ENCODE data around the gene RALGAPA1.
A peak's percentile ranks its signal among the peaks of the same experiment; 100 is the strongest.
"Not testable (repeated sequence)": the region's sequence is repeated elsewhere in the genome, so short reads cannot be mapped to it uniquely, and the experiment has no call there.

RALGAPA1 gene

DNA sequence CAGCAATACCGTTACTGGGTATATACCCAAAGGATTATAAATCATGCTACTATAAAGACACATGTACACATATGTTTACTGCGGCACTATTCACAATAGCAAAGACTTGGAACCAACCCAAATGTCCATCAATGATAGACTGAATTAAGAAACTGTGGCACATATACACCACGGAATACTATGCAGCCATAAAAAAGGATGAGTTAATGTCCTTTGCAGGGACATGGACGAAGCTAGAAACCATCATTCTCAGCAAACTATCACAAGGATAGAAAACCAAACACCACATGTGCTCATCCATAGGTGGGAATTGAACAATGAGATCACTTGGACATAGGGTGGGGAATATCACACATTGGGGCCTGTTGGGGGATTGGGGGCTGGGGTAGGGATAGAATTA lies 187.1 kb downstream of the RALGAPA1 start:
- not testable (repeated sequence) for DNase-seq (ENCODE audit: low spot score)

DNA sequence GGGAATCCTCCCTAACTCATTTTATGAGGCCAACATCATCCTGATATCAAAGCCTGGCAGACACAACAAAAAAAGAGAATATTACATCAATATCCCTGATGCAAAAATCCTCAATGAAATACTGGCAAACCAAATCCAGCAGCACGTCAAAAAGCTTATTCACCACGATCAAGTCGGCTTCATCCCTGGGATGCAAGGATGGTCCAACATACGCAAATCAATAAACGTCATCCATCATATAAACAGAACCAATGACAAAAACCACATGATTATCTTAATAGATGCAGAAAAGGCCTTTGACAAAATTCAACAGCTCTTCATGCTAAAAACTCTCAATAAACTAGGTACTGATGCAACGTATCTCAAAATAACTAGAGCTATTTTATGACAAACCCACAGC lies 189.1 kb downstream of the RALGAPA1 start:
- DNase-seq (ENCODE audit: low spot score), result not testable (repeated sequence)

DNA sequence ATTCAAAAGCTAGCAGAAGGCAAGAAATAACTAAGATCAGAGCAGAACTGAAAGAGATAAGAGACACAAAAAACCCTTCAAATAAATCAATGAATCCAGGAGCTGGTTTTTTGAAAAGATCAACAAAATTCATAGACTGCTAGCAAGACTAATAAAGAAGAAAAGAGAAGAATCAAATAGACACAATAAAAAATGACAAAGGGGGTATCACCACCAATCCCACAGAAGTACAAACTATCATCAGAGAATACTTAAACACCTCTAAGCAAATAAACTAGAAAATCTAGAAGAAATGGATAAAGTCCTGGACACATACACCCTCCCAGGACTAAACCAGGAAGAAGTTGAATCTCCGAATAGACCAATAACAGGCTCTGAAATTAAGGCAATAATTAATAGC lies 189.6 kb downstream of the RALGAPA1 start:
- not testable (repeated sequence) for DNase-seq (ENCODE audit: low spot score)

DNA sequence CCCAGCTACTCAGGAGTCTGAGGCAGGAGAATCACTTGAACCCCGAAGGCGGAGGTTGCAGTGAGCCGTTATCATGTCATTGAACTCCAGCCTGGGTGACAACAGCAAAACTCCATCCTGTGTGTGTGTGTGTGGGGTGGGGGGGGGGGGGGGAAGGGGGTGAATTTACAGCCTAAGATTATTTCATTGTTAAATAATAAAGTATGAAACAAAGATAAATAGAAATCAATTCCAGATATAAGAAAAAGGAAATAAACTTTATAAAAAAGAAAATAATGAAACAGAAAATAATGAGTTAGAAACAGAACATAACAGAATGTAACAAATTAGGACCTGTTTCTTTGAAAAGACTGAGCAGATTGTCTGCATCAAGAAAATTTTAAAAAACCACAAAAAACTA lies 191.6 kb downstream of the RALGAPA1 start:
- no peak for DNase-seq (ENCODE audit: low spot score)

DNA sequence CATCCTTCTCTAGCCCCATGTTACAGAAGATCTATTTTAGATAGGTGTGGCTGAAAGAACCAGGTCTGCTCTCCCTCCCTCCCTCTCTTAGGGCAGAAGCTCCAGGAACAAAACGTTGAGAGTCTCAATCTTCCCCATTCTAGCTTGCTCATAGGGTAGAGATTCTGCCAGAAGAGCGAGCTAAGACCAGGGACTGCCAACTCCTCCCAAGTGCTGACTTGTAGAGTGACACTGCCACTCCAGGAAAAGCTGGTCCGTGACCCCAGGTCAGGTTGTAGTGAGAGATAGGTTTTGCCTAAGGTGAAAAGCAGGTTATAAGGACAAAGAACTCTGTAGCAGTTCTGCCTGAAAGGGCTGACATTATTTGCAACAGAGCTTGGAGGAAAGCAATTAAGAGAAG lies 201.7 kb downstream of the RALGAPA1 start:
- no peak for DNase-seq (ENCODE audit: low spot score)

DNA sequence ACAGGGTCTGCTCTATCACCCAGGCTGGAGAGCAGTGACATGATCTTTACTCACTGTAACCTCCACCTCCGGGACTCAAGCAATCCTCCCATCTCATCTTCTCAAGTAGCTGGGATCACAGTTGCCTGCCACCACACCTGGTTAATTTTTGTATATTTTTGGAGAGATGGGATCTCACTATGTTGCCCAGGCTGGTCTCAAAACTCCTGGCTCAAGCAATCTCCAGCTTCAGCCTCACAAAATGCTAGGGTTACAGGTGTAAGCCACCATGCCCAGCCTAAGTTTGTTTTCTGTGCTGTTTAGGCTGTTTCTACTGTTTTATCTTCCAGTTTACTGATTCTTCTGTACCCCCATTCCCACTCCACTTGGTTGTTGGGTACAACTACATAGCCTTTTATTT lies 208.8 kb downstream of the RALGAPA1 start:
- DNase-seq (ENCODE audit: low spot score), result no peak

DNA sequence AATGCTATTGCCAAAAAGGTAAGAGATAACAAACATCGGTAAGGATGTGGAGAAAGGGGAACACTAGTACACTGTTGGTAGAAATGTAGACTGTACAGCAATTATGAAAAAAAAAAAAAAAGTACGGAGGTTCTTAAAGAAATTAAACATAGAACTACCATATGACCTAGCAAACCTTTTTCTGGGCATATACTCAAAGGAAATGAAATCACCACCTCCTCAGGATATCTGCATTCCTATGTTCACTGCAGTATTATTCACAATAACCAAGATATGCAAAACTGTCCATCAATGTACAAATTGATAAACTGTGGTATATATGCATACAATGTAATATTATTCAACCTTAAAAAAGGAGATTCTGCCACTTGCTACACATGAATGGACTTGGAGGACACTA lies 214.5 kb downstream of the RALGAPA1 start:
- DNase-seq (ENCODE audit: low spot score), result no peak

DNA sequence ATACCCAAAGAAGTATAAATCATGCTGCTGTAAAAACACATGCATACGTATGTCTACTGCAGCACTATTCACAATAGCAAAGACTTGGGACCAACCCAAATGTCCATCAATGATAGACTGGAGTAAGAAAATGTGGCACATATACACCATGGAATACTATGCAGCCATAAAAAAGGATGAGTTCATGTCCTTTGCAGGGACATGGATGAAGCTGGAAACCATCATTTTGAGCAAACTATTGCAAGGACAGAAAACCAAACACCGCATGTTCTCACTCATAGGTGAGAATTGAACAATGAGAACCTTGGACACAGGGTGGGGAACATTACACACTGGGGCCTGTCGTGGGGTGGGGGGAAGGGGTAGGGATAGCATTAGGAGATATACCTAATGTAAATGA lies 221.7 kb downstream of the RALGAPA1 start:
- not testable (repeated sequence) for DNase-seq (ENCODE audit: low spot score)

DNA sequence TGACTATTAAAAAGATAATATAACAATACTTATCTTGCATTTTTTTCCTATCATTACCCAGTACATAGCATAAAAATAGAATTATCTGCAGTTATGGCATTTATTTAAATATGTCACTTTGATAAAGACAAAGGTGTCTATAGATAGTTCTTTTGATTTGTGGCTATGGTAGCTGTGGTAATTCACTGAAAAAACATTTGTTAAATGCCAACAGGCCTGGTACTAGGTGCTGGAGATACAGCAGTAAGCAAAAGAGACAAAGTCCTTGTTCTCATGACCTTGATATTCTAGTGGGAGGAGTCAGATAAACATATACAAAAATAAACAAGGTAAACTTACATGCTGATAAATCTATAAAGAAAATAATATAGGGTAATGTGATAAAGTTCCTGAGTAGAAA lies 230.5 kb downstream of the RALGAPA1 start:
- no peak for DNase-seq (ENCODE audit: low spot score)

DNA sequence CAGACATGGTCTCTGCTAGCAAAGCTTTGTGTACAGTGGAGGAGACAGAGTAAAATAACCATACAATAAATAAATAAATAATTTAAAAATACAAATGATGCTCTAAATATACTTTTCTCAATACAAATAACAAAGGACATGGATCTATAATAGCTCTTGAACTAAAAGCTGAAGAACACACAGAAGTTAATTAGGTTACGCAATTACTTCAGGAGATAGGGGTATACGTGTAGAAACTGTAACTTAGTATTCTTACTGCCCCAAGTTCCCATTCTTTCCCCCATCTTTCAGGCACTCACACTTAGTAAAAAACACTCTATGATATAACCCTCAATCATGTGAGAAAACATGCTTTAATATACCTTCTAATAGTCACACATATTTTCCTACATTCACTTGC lies 231.0 kb downstream of the RALGAPA1 start:
- DNase-seq (ENCODE audit: low spot score), result no peak

DNA sequence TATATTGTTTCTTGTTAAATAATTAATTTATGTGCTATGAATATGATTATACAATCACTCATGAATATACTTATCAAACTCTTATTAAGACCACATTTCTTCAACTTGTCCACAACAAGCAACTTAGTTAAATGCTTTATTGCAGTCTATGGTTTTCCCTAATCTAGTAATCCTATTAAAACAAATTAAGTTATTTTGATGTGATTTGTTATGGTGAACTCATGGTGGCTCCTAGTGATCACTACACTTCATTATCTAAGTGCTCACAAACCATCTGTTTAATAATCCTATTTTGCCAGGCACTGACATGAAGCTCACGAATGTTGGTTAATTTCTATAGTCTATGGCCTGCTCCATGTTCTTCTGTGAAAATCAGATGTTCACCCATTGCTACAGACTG lies 232.2 kb downstream of the RALGAPA1 start:
- DNase-seq (ENCODE audit: low spot score), result no peak

DNA sequence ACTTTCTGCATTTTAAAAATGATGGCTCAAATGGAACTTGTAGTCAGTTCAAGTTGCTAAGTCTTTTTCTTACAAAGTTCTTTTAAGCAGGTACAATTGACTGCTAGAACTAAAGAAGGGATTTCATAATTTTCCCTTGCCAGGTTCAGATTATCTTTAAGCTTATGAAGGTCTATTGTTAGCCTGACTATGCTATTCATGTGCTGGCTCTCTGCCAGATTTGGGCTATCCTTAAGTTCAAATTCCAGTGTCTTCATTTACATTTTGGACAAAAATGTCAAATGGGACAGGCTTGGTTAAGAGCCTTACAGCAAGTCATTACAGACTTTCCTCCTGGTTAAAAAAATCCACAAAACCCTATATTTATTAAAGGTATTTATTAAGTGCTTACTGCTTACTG lies 232.8 kb downstream of the RALGAPA1 start:
- no peak for DNase-seq (ENCODE audit: low spot score)

DNA sequence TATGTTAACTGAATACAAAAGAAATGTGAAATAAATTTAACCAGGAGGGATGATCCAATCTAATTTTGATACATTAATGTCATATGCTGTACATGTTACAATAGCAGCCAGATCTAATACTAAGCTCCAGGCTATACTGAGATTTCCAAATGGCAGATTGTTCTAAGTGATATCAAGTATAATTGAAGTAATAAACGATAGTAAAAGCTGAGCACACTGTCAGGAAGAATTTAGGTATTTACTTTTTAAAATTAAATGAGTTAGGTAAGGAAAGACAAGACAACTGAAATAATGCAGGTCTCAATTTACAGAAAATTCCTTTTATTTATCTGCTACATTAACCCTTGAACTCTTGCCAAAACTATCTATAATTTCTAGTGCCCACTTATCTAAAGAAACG lies 235.2 kb downstream of the RALGAPA1 start:
- DNase-seq (ENCODE audit: low spot score), result no peak

DNA sequence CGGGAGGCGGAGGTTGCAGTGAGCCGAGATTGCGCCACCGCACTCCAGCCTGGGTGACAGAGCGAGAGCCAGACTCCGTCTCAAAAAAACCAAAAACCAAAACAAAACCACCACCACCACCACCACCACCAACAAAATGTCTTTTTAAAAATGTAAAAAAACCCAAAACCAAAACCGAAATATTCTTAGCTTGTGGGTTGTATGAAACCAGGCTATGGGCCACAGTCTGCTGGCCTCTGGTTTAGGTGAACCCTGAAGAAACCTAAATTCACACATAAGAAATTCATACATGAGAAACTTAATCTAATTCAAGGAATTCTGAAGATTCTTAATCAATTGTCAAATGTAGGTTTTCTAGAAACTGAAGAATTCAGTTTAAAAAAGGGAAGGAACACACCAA lies 237.5 kb downstream of the RALGAPA1 start:
- no peak for DNase-seq (ENCODE audit: low spot score)

DNA sequence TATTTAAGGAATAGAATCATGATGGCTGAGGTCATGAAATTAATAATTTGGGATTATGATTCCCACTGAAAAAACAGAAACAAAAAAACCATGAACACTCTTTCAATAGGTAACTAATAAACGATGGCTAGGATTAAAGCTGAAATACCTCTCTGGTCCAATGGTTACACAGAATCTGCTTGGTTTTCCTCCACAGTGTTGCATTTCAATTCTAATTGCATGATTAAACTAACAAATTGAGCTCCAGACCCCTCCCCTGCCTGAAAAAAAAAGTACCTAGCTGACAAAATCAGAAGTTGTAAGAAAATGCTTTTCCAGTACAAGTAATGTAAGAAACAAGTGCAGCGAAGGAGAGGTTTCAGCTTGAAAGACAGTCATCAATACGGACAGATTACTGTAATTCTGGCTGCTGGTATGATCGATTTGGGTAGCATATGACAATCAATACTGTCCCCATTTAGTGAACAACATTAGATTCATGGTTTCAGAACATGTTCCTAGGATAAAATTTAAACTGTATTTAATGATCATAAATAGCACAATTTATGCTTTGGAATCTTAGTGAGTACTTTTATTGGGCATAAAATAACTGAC lies 243.1 kb downstream of the RALGAPA1 start:
- DNase-seq (ENCODE audit: low spot score), result peak; percentile 23

DNA sequence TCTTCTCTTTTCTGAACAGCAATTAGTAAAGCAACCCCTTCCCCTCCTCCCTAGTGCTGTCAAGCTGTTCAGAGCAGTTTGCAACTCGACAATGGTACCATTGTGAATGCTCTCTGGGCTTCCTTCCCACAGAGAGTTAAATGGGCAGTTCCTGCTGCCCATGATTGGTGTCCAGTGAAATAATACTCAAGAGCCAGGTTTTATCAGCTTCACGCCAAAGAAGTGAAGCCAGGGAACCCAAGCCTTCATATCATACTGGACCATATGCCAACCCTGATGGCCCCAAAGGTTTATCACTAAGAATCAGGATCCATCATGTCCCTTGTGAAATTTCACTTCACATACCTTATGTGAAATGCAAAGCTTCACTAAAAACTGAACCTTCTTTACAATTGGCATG lies 250.4 kb downstream of the RALGAPA1 start:
- no peak for DNase-seq (ENCODE audit: low spot score)

DNA sequence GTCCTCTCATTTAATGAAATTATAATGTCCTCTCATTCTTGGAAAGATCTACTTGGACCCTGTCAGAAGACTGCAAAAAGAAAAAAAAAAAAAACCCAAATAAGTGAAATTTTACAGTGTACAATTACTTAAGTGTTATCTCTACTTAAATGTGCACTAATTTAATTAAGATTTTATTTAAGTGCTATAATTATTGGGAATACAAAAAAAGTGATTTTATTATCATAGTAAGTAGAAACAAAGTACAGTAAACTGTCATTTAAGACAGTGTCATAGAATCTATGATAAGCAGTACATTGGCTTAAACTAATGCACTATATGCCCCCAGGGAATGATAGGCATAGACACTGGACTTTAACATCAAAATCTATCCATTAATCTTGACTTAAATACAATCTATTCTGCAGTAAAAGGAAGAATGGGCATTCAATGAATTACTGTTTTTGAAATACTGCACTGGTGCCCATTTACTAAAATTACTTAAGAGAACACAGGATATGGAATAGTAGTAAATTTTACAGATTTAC lies 251.8 kb downstream of the RALGAPA1 start:
- DNase-seq (ENCODE audit: low spot score), result no peak

DNA sequence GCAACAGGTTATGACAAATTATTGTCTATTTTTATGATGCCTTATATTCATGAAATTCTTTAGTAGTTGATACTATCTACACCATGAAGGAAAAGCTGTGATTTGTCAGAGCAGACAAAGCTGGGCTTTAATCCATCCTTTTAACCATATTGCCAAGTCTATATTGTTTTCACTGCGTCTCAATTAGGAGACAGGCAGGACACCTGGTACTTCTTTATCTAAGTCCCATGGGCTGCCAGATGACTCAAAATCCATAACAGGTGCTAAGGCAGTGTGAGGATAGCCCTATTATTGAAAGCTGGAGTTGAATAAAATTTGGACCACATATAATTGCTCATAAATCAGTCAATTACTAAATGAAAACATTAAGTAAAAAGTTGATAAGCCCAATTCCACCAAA lies 252.5 kb downstream of the RALGAPA1 start:
- DNase-seq (ENCODE audit: low spot score), result no peak

DNA sequence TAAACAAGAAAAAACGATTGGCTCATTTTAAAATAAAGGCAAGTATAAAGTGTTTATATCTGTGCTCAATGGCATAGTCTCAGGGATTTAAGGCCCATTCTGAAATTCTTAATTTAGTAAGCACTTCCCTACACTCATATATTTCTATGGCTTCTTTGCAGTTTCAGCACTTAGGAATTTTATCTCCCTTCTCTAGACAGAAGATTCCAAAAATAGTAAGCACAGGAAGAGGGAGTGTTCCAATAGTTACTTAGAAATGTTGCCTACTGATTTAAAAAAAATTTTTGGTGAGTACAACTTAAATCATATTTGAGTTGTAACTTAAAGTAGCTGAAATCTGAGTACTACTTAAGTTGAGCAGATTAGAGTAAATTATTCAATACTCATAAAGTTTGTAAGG lies 255.3 kb downstream of the RALGAPA1 start:
- DNase-seq (ENCODE audit: low spot score), result peak; percentile 2

DNA sequence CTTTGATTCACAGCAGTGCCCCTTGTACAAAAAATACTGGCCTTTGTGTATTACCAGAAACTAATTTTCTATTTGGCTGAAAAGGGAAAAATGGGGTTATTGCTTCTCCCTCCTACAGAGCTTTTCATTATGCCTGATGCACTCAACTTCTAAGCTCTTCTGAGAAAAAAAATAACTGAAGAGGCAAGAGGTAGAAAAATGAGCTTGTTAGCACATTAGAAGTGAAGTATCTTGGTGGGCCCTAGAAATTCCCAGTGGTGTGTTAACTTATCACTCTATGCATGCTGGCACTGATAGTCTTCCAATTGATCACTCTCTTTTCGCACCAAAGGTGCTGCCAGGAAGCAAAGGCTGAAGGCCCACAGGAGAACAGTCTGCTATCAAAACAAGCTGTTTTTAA lies 258.0 kb downstream of the RALGAPA1 start:
- no peak for DNase-seq (ENCODE audit: low spot score)

DNA sequence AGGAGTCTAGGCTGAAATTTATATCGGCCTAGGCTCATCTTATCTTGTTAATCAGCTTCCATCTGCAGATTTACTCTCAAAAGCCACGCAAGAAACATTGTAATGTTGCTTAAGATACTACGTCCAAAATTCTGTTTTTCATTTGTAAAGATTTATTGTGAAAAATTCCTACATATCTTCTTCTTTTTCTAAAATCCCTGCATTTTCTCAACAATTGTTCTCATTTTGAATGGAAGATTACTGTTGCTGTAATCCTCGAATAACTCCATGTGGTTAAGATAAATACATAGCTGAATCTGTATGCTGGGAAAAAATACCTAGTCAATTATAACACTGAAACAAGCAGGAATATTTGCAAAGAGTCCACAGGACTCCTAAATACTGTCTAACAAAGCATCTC lies 259.5 kb downstream of the RALGAPA1 start:
- DNase-seq (ENCODE audit: low spot score), result no peak

DNA sequence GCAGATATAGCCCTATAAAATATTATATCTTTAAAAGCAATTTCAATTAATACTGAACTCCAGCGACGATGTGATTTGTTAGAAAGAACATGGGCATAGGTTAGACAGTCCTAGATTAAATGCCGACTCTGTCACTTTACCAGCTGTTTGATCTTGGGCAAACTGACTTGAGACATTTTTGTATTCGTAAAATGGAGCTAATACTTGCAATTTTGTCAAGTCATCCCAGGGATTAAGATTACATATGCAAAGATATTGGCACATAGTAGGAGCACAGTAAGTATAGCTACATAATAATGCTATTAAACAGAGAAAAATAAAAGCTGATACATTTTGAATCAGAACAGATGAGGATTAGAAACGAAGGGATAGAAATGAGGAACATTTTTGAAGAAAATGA lies 266.1 kb downstream of the RALGAPA1 start:
- DNase-seq (ENCODE audit: low spot score), result no peak

DNA sequence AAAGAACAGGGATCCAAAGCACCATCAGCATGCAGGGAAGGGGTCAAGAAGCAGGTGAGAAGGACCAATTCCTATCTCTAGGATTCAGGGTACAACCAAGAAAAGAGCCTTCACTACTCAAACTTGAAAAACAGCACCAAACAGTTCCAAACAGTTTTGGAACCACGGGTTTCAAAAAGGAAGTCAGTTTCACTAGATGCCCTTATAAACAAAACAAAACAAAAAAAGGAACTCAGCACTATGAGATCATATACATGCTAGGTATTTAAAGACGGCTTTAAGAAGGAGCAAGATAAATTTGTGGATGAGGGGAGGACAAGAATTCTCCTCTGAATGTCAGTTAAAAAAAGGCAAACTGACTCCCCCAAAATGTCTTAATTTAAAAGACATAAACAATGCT lies 269.1 kb downstream of the RALGAPA1 start:
- no peak for DNase-seq (ENCODE audit: low spot score)

DNA sequence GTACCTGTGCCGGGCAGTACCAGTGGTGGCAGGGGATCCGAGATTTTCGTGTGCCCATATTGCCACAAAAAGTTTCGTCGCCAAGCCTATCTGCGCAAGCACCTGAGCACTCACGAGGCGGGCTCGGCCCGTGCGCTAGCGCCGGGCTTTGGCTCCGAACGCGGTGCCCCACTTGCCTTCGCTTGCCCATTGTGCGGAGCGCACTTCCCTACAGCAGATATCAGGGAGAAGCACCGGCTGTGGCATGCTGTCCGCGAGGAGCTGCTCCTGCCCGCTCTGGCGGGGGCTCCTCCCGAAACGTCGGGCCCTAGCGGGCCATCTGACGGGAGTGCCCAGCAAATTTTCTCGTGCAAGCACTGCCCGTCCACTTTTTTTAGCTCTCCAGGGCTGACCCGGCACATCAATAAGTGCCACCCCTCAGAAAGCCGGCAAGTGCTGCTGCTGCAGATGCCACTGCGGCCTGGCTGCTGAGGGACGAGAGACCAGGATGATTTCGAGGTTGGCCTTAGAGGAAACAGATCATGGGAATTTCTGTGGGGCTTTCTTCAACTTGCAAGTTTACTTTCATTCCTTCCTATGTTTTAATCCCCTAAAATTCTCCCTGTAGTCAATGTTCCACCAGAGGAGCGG lies 273.5 kb downstream of the RALGAPA1 start:
- no peak for DNase-seq (ENCODE audit: low spot score)

Measured in kidney tubule cell (primary cell).